Endothelial cell of umbilical vein (primary cell): ENCODE results near the gene GPR157.

Experiments used
- EZH2 ChIP-seq: IDR thresholded peaks from 2 replicates; pipeline ENCODE4 v1.6.1; 2012; ENCODE audit warnings: borderline replicate concordance, low read depth, mild to moderate bottlenecking, moderate library complexity, low read length, inconsistent platforms; ENCODE audit not compliant: severe bottlenecking
- GATA2 ChIP-seq: IDR thresholded peaks from 2 replicates; pipeline ENCODE4 v1.7.0; 2011; ENCODE audit warnings: low read depth, mild to moderate bottlenecking, moderate library complexity, mixed read lengths, low read length; ENCODE audit not compliant: insufficient read length, insufficient read depth
- POLR2A ChIP-seq: IDR thresholded peaks from 2 replicates; pipeline ENCODE4 v1.6.1; 2012; ENCODE audit warnings: low read depth, mild to moderate bottlenecking, control low read depth, low read length
- POLR2AphosphoS5 ChIP-seq: IDR thresholded peaks from 2 replicates; pipeline ENCODE4 v1.6.1; 2012; ENCODE audit warnings: low read depth, mild to moderate bottlenecking, control low read depth, low read length, moderate library complexity; ENCODE audit not compliant: insufficient read depth
- TF ChIP-seq, protein P1 (sequence below), 2 donors: IDR thresholded peaks; 1 replicate in 1 of 2; 2 replicates in 1 of 2; pipeline ENCODE4 v1.5.1; 2011; ENCODE audit warnings: low read length in 2 of 2, mild to moderate bottlenecking in 2 of 2, moderate library complexity in 2 of 2, control low read depth in 1 of 2, inconsistent platforms in 1 of 2, low read depth in 1 of 2; ENCODE audit not compliant: insufficient read depth in 1 of 2; ENCODE audit errors: extremely low read depth in 1 of 2
- TF ChIP-seq, protein P2 (sequence below): IDR thresholded peaks from 2 replicates; pipeline ENCODE4 v1.6.1; 2011; ENCODE audit not compliant: insufficient read depth, insufficient read length

DNA sequence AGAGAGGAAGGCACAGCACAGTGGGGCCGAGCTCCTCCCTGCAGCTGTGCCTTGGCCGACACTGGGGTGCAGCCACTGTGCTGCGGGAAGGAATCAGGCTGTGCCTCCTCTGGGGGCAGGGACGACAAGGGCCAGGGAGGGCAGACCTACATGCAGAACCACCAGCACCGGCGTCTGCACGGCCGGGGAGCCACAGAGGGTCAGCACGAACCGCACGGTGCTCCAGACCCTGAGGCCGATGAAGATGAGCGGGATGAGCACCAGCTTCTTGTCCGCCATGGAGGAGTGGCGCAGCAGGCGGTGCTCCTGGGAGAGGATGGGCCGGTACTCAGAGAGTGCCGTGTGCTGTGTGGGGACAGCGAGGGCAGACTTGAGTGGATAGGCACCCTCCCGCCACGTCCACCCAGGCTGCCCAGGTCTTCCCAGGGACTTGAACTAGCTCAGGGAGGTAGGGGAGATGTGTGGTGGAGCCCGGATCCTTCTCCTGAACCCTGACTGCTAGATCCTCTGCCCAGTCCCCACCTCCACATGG, 23.5 kb downstream of the GPR157 start:
- TF ChIP-seq, protein P1, sequence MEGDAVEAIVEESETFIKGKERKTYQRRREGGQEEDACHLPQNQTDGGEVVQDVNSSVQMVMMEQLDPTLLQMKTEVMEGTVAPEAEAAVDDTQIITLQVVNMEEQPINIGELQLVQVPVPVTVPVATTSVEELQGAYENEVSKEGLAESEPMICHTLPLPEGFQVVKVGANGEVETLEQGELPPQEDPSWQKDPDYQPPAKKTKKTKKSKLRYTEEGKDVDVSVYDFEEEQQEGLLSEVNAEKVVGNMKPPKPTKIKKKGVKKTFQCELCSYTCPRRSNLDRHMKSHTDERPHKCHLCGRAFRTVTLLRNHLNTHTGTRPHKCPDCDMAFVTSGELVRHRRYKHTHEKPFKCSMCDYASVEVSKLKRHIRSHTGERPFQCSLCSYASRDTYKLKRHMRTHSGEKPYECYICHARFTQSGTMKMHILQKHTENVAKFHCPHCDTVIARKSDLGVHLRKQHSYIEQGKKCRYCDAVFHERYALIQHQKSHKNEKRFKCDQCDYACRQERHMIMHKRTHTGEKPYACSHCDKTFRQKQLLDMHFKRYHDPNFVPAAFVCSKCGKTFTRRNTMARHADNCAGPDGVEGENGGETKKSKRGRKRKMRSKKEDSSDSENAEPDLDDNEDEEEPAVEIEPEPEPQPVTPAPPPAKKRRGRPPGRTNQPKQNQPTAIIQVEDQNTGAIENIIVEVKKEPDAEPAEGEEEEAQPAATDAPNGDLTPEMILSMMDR (IDR thresholded peaks at IDR 0.05; ENCODE audit: extremely low read depth in 1 of 2, insufficient read depth in 1 of 2, low read depth in 1 of 2, low read length in 2 of 2), result no peak
- TF ChIP-seq, protein P2, sequence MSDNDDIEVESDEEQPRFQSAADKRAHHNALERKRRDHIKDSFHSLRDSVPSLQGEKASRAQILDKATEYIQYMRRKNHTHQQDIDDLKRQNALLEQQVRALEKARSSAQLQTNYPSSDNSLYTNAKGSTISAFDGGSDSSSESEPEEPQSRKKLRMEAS, result no peak
- TF ChIP-seq EZH2, result no peak
- no peak for TF ChIP-seq POLR2A
- no peak for TF ChIP-seq GATA2
- TF ChIP-seq POLR2AphosphoS5, result no peak
